Endothelial cell of umbilical vein (primary cell): ENCODE results near the gene LARP6.

Experiments used
- JUN ChIP-seq: IDR thresholded peaks from 2 replicates; pipeline ENCODE4 v1.6.1; 2011; ENCODE audit warnings: borderline replicate concordance, low read depth; ENCODE audit not compliant: insufficient read length, insufficient read depth
- POLR2AphosphoS5 ChIP-seq: IDR thresholded peaks from 2 replicates; pipeline ENCODE4 v1.6.1; 2012; ENCODE audit warnings: low read depth, mild to moderate bottlenecking, control low read depth, low read length, moderate library complexity; ENCODE audit not compliant: insufficient read depth
- TF ChIP-seq, protein P1 (sequence below), 2 donors: IDR thresholded peaks; 1 replicate in 1 of 2; 2 replicates in 1 of 2; pipeline ENCODE4 v1.5.1; 2011; ENCODE audit warnings: low read length in 2 of 2, mild to moderate bottlenecking in 2 of 2, moderate library complexity in 2 of 2, control low read depth in 1 of 2, inconsistent platforms in 1 of 2, low read depth in 1 of 2; ENCODE audit not compliant: insufficient read depth in 1 of 2; ENCODE audit errors: extremely low read depth in 1 of 2

DNA sequence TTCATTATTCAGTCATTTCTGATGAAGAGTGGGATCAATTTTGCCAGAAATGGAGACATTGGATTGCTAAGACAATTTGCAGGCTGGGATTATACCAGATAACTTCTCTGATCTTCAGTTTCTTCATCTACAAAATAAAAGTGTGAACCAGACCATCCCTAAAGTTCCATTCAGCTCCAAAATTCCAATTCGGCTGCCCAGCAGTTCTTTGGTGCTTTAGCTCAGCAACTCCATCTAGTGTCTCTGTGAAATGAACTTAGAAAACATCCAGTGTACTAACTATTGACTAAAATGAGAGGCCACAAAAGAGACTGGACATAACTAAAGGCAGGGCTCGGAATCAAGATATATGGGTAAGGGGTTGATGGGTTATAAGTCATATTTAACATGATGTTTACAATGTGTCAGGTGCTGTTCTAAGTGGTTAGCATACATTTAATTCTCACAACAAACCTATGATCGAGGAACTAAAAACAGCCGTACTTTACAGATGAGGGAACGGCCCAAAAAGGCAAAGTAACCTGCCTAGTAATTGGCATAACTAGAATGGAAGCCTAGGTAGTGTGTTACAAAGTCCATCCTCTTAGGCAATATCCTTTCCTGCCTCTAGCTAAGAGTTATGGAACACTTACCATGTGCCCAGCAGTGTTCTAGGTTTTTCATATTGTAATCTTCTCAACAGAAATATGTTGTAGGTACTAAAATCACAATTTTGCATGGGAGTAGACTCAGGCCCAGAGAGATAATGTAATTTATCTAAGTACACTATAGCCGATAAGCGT, 21.2 kb upstream of the LARP6 start:
- TF ChIP-seq, protein P1, sequence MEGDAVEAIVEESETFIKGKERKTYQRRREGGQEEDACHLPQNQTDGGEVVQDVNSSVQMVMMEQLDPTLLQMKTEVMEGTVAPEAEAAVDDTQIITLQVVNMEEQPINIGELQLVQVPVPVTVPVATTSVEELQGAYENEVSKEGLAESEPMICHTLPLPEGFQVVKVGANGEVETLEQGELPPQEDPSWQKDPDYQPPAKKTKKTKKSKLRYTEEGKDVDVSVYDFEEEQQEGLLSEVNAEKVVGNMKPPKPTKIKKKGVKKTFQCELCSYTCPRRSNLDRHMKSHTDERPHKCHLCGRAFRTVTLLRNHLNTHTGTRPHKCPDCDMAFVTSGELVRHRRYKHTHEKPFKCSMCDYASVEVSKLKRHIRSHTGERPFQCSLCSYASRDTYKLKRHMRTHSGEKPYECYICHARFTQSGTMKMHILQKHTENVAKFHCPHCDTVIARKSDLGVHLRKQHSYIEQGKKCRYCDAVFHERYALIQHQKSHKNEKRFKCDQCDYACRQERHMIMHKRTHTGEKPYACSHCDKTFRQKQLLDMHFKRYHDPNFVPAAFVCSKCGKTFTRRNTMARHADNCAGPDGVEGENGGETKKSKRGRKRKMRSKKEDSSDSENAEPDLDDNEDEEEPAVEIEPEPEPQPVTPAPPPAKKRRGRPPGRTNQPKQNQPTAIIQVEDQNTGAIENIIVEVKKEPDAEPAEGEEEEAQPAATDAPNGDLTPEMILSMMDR (IDR thresholded peaks at IDR 0.05; ENCODE audit: extremely low read depth in 1 of 2, insufficient read depth in 1 of 2, low read depth in 1 of 2, low read length in 2 of 2), result peak; percentile 23 to 45
- TF ChIP-seq POLR2AphosphoS5 (no peak), JUN (no peak)
